Activated CD4-positive, alpha-beta T cell treated with anti-CD3 and anti-CD28 coated beads for 4 hours (primary cell): ENCODE results near the gene MFSD8.
"Not testable (repeated sequence)": the region's sequence is repeated elsewhere in the genome, so short reads cannot be mapped to it uniquely, and the experiment has no call there.

Experiments
- DNase-seq, 2 donors: peaks; one replicate each; pipeline ENCODE4 v3.0.0-alpha.2; 2020

The MFSD8 gene

GRCh38 chr4:127965062-127965802 is at the start of gene MFSD8, which contains the start of gene ABHD18:
TSS of gene MFSD8 (minus strand) at chr4:127965173. CDS start at chr4:127965133, 40 bp downstream.
TSS of gene ABHD18 (plus strand) at chr4:127965406. CDS start at chr4:127982956, 17,550 bp downstream.
- peak; percentile 99 for DNase-seq

- DNase-seq: no peak
Measured at GRCh38 chr4:128009428-128009827, 44.5 kb upstream of the MFSD8 start.

DNA sequence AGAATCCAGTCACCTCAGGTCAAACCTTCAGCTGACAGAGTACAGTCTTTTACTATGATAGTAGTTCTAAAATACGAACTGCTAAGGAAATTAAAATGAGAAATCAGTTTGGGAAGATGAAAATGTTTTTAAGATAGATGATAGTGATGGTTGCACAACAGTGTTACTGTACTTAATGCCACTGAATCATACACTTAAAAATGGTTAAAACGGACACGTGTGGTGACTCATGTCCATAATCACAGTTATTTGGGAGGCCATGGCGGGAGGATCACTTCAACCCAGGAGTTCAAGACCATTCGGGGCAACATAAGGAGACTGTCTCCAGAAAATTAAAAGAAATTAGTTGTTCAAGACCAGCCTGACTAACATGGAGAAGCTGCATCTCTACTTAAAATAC is 41.6 kb upstream of the MFSD8 start:
- no peak for DNase-seq

- peak in 1 of 2 donors; percentile 1 for DNase-seq
Measured at GRCh38 chr4:127997534-127998388, 32.8 kb upstream of the MFSD8 start.

DNA sequence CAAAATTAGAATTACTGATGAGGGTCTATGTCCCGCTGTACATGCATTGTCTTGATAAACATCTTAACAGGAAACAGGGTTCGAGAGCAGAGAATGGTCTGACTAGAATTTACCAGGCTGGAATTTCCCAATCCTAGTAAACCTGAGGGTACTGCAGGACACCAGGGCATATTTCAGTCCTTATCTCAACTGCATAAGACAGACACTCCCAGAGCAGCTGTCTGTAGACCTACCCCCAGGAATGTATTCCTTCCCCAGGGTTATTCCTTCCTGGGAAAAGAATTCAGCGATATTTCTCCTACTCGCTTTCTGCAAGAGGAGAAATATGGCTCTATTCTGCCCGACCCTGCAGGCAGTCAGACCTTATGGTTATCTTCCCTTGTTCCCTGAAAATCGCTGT is 31.5 kb upstream of the MFSD8 start:
- not testable (repeated sequence) for DNase-seq

- no peak for DNase-seq
Measured at GRCh38 chr4:127995776-127996175, 30.8 kb upstream of the MFSD8 start.

DNA sequence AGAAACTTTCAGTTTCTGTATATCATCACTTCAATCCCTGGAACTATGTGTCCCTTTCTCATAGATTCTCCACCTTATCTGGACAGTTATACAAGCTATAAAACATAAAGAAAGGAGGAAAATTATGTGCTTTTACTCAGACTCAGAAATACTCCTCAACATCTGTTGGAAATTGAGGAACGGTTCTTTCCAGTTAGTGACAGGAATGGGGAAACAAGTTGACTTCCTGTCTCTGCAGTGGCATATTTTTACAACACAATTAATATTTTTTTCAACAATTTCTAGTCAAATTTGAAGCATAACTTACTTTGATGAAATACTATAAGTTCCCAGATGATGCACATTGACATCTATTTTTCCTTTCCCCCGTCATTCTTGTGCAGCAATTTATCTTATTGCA is 28.2 kb upstream of the MFSD8 start:
- no peak for DNase-seq

DNA sequence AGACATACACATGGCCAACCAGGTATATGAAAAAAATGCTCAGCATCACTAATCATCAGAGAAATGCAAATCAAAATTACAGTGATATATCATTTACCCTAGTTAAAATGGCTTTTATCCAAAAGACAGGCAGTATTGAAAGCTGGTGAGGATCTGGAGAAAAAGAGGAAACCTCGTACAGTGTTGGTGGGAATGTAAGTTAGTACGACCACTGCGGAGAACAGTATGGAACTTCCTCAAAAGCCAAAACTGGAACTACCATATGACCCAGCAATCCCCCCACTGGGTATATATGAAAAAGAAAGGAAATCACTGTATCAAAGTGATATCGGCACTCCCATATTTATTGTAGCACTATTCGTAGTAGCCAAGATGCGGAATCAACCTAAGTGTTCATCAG is 23.7 kb upstream of the MFSD8 start:
- no peak for DNase-seq

DNA sequence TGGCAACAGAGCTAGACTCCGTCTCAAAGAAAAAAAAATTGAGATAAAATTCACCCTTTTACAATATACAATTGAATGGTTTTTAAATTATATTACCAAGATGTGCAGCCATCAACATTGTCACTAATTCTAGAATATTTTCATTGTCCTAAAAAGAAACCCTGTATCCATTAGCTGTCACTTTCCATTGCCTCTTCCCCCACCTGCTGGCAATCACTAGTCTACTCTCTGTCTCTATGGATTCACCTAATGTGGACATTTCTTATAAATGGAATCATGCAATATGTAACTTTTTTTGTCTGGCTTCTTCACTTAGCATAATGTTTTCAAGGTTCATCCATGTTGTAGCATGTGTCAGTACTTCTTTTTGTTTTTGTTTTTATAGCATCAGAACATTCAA is 21.0 kb upstream of the MFSD8 start:
- no peak for DNase-seq

- DNase-seq: no peak
Measured at GRCh38 chr4:127982445-127982844, 17.5 kb upstream of the MFSD8 start.

DNA sequence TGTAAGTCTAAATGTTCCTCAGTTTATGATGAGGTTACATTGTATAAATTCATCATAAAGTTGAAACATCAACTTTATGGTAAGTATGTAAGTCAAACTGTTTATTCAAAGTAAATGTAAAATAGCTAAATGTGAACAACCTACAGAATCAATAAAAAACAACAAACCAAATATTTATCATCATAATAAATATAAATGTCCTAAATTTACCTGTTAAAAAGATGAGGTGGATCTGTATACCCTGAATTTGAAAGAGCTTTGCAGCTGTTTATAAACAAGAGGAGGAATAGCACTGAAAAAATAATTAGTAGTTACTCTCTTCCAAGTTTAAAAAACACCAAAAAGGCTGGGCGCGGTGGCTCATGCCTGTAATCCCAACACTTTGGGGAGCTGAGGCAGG is 14.0 kb upstream of the MFSD8 start:
- DNase-seq: no peak

DNA sequence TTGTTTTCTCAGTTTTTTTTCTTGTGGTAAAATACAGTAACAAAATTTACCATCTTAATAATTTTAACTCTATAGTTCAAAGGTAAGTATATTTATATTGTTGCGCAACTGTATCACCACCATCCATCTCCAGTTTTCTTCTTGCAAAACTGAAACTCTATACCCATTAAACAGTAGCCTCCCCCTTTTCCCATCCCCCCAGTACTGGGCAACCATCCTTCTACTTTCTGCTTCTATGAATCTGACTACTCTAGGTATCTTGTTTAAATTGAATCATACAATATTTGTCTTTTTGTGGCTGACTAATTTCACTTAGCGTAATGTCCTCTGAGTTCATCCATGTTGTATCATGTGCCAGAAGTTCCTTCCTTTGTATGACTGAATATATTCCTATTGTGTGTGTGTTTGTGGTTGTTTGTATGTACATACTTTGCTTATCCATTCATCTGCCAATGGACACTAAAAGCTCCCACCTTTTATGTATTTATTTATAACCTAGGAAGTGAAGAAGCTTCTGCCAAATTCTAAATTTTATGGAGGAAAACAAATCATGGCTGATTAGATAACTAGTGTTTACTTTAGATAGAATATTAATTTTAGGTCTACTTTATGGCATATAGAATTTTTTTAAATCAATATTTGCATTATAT is 10.3 kb upstream of the MFSD8 start:
- DNase-seq: no peak

DNA sequence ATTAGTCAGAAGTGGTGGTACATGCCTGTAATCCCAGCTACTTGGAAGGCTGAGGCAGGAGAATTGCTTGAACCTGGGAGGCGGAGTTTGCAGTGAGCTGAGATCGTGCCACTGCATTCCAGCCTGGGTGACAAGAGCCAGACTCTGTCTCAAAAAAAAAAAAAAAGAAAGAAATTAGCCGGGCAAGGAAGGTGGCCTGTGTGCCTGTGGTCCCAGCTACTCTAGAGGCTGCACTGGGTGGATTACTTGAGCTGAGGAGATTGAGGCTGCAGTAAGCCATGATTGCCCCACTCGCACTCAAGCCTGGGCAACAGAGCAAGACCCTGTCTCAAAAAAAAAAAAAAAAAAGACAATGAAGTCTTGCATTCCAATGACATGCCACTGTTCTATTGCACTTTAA is 6.0 kb upstream of the MFSD8 start:
- DNase-seq: not testable (repeated sequence)

DNA sequence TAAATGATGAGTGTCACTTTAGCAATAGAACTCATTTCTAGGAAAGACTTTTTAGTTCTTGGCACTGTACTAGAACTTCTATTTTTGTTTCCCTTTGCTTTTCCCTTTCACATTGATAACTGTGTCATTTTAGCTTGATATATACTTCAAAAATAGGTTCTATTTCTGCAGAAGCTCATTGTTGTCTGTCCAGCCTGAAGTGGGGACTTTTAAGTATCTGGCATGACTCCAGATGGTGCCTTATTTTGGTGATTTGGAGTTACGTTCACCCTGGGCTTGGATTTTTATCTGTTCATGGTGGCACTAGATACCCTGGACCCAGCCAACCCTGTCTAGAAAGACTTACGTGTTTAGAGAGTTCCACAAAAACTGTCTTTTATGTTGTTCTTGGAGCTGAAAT is 3.6 kb upstream of the MFSD8 start:
- DNase-seq: no peak

DNA sequence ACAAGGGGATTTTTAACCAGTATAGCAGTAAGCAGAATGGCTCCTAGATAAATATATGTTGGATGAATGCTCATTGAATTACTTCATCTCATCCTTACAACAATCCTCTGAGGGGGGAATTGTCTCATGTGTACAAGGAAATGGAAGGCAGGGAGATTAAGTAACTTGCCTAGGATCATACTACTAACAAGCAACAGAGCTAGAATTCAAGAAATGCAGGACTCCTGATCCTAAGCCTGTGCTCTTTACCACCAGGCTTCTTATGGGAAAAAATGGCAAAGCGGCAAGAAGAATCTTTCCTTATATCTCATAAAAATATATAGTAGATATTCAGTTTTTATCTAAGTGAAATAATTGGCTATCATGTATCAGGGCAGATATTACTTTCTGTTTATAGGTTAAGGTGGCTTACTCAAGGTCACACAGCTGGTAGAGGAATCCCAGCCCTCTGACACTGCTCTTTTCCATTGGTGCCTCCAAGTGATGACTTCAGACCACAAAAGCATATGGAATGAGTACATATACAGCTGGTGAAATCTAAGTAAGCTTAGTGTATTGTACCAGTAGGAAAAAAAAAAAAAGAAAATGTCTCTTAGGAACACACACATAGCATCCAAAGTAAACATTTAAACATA is 2.3 kb upstream of the MFSD8 start:
- no peak for DNase-seq

GRCh38 chr4:127965803-127966175 is 816 bp upstream of the MFSD8 start:
- DNase-seq: peak; percentile 66 to 68

GRCh38 chr4:127964426-127965061 is 429 bp downstream of the MFSD8 start:
- DNase-seq: peak in 1 of 2 donors; percentile 19

DNA sequence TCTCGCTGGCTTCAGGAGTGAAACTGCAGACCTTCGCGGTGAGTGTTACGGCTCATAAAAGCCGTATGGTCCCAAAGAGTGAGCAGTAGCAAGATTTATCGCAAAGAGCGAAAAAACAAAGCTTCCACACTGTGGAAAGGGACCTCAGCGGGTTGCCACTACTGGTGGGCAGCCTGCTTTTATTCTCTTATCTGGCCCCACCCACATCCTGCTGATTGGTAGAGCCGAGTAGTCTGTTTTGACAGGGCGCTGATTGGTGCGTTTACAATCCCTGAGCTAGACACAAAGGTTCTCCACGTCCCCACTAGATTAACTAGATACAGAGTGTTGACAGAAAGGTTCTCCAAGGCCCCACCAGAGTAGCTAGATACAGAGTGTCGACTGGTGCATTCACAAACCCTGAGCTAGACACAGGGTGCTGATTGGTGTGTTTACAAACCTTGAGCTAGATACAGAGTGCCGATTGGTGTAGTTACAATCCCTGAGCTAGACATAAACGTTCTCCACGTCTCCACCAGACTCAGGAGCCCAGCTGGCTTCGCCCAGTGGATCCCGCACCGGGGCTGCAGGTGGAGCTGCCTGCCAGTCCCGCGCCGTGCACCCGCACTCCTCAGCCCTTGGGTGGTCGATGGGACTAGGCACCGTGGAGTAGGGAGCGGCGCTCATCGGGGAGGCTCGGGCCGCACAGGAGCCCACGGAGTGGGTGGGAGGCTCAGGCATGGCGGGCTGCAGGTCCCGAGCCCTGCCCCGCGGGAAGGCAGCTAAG is 1.2 kb downstream of the MFSD8 start:
- not testable (repeated sequence) for DNase-seq

DNA sequence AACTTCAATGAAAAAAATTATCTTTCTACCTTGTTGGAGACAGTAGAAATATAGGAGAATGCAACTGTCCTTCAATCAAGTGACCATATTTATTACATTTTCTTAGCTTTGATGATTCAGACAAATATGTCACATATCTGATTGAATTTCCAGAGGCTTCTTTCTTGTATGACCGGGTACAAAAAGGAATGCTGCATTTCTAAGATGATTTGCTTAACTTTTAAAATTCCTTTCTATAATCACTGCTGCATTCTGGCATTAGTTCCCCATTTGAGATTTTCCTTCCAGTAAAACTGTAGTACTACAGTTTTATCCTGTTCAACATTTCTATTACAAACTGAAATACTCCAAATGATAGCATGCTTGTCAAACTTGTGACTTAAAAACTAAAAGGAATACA is 5.2 kb downstream of the MFSD8 start:
- no peak for DNase-seq

DNA sequence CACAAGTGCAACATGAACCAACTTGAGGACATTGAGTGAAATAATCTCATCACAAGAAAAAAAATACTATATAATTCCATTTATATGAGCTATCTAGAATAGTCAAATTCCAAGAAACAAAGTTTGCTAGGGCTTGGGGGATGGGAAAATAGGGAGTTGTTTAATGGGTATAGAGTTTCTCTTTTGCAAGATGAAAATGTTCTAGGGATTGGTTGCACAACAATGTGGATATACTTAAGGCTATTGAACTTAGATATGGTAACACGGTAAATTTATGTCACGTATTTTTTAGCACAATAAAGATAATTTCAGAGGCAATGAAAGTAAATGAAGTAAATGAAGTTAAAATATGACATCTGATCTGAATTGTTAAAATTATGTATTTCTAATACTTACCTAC is 7.9 kb downstream of the MFSD8 start:
- no peak for DNase-seq

GRCh38 chr4:127936974-127937373 is 28.0 kb downstream of the MFSD8 start:
- DNase-seq: no peak

GRCh38 chr4:127931836-127932235 is 33.1 kb downstream of the MFSD8 start:
- DNase-seq: not testable (repeated sequence)
